ENCODE results near the gene MTOR. TPM values are rescaled to one million over a fixed set of nuclear protein-coding genes. Genes with fewer than 3 reads are reported as not detected.

MTOR gene
- total and polyA plus RNA-seq, 8 donors, result 6.3 to 42.4 (median 28.6) TPM

DNA sequence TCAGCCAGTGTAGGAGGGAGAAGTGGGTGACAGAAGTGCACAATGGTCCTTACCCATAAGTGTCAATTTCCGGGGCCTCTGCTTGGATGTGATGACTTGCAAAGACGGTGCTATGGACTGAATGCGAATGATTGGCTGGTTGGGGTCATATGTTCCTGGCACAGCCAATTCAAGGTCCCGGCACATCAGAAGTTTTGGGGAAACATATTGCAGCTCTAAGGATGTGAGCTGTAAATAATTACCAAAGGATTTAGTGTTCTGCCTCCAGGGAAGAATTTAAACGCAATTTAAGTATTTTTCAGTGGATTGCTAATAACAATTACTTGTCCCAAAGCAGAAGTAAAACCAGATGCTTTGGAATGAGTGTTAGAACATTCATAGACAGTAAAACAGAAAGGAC, 135.8 kb downstream of the MTOR start:
- intact Hi-C loops (cut with DNase I; ENCODE audit: low total_unique reads), result no loop called here
- Histone ChIP-seq H3K4me3 (no peak overlapping the region), H3K4me1 (no peaks in the 10 kb centered on the region), H3K36me3 (peaks cover 88 to 100% (median 100%) of the 10 kb centered on the region in 4 donors), H3K9me3 (no peaks in the 10 kb centered on the region), H3K27me3 (no peaks in the 10 kb centered on the region), H3K27ac (no peak overlapping the region)
- 75 to 85% (median 82%) methylated on average over 5 of the region's 5 CpGs for WGBS, 5 donors
- no peak for DNase-seq
- TF ChIP-seq POLR2AphosphoS5 (IDR thresholded peaks at IDR 0.05), result no peak
- TF ChIP-seq POLR2A (IDR thresholded peaks at IDR 0.05), result no peak
- TF ChIP-seq EP300 (IDR thresholded peaks at IDR 0.05), result no peak
- no peak for TF ChIP-seq CTCF (IDR thresholded peaks at IDR 0.05)

- no peak overlapping the region for H3K27ac ChIP-seq
- no peak for DNase-seq
- no peaks in the 10 kb centered on the region for H3K9me3 ChIP-seq
- H3K4me1 ChIP-seq, result no peaks in the 10 kb centered on the region
- TF ChIP-seq CTCF (IDR thresholded peaks at IDR 0.05), result no peak
- no peak for TF ChIP-seq POLR2A (IDR thresholded peaks at IDR 0.05)
- TF ChIP-seq POLR2AphosphoS5 (IDR thresholded peaks at IDR 0.05), result no peak
- TF ChIP-seq EP300 (IDR thresholded peaks at IDR 0.05), result no peak
- no peaks in the 10 kb centered on the region for H3K27me3 ChIP-seq
- intact Hi-C loops (cut with DNase I; ENCODE audit: low total_unique reads), result no loop called here
- no peak overlapping the region for H3K4me3 ChIP-seq
- H3K36me3 ChIP-seq, result peaks cover 88 to 100% (median 100%) of the 10 kb centered on the region in 4 donors
- 77 to 95% (median 92%) methylated on average over 4 to 5 of the region's 5 CpGs for WGBS, 5 donors
Observed at GRCh38 chr1:11125931-11126330, 136.4 kb downstream of the MTOR start.

DNA sequence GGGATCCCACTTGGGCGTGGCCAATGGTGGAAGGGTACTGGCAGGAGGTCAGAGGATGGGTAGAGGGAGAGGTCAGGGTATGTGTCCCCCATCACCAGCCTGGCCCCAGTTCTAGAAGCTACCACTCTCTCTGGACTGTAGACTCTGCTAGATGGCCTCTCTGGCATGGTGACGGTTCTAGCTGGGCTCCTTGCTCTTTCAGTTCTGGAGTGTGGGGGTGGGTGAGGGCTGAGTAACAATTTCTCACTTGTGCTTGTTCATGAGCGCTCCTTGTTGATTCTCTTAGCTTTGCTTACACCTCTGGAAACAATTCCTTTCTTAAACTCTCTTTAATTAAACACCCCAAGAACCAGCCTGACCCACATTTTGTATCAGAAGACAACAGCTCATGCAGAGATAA, 137.4 kb downstream of the MTOR start:
- no peak for TF ChIP-seq CTCF (IDR thresholded peaks at IDR 0.05)
- TF ChIP-seq EP300 (IDR thresholded peaks at IDR 0.05), result no peak
- no peak for TF ChIP-seq POLR2A (IDR thresholded peaks at IDR 0.05)
- no peak for TF ChIP-seq POLR2AphosphoS5 (IDR thresholded peaks at IDR 0.05)
- Histone ChIP-seq H3K36me3 (peaks cover 82 to 100% (median 100%) of the 10 kb centered on the region in 4 donors), H3K4me3 (no peak overlapping the region), H3K4me1 (no peaks in the 10 kb centered on the region), H3K27ac (no peak overlapping the region), H3K27me3 (no peaks in the 10 kb centered on the region), H3K9me3 (no peaks in the 10 kb centered on the region)
- 89 to 99% (median 93%) methylated on average over 3 of the region's 3 CpGs for WGBS, 5 donors
- intact Hi-C loops (cut with DNase I; ENCODE audit: low total_unique reads), result no loop called here
- DNase-seq, result no peak

DNA sequence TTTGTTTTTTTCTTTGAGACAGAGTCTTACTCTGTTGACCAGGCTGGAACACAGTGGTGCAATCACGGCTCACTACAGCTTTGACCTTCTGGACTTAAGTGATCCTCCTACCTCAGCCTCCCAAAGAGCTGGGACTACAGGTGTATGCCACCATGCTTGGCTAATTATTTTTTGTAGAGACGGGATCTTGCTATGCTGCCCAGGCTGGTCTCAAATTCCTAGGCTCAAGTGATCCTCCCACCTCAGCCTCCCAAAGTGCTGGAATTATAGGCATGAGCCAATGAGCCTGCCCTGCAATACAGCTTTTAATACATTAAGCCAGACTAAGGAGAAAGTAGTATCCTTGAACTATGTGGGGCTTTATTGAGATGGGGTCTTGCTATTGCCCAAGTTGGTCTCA, 146.0 kb downstream of the MTOR start:
- intact Hi-C loops (cut with DNase I; ENCODE audit: low total_unique reads), result no loop called here
- peaks cover 34 to 99% (median 95%) of the 10 kb centered on the region in 4 donors for H3K36me3 ChIP-seq

More for the DNA sequence above, 146.0 kb downstream of the MTOR start:
- Histone ChIP-seq H3K4me1 (no peaks in the 10 kb centered on the region), H3K27ac (no peak overlapping the region), H3K9me3 (no peaks in the 10 kb centered on the region), H3K4me3 (no peak overlapping the region), H3K27me3 (no peaks in the 10 kb centered on the region)
- TF ChIP-seq EP300 (IDR thresholded peaks at IDR 0.05), result no peak
- TF ChIP-seq POLR2AphosphoS5 (IDR thresholded peaks at IDR 0.05), result no peak
- TF ChIP-seq CTCF (IDR thresholded peaks at IDR 0.05), result no peak
- no peak for TF ChIP-seq POLR2A (IDR thresholded peaks at IDR 0.05)
- 97 to 100% (median 98%) methylated on average over 2 of the region's 2 CpGs for WGBS, 5 donors
- DNase-seq, result no peak

All from stomach (tissue), 9 donors.